8988T (cell line): ENCODE measurements around the gene EIF2AK3.
A peak's percentile ranks its signal among the peaks of the same experiment; 100 is the strongest.
"Not testable (repeated sequence)": the region's sequence is repeated elsewhere in the genome, so short reads cannot be mapped to it uniquely, and the experiment has no call there.

Experiments
- DNase-seq: peaks from one replicate; pipeline ENCODE4 v3.0.0; 2011

Gene EIF2AK3

DNA sequence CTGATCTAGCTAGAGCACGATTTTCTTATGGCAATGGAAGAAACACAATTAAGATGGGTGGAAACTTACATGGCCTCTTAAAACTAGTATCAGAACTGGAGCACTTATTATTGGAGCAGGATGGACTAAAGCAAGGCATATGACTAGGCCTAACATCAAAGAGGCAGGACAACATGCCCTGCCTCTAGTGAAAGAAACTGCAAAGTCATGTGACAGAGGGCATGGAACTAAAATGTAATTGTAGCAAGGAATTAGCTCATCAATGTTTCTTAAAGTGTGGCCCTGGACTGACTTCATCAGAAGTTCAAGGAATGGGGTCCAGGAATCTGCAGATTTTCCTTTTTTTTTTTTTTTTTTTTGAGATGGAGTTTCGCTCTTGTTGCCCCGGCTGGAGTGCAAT lies 5.3 kb upstream of the EIF2AK3 start:
- no peak for DNase-seq

GRCh38 chr2:88628571-88628939 lies 1.3 kb upstream of the EIF2AK3 start:
- no peak for DNase-seq

DNA sequence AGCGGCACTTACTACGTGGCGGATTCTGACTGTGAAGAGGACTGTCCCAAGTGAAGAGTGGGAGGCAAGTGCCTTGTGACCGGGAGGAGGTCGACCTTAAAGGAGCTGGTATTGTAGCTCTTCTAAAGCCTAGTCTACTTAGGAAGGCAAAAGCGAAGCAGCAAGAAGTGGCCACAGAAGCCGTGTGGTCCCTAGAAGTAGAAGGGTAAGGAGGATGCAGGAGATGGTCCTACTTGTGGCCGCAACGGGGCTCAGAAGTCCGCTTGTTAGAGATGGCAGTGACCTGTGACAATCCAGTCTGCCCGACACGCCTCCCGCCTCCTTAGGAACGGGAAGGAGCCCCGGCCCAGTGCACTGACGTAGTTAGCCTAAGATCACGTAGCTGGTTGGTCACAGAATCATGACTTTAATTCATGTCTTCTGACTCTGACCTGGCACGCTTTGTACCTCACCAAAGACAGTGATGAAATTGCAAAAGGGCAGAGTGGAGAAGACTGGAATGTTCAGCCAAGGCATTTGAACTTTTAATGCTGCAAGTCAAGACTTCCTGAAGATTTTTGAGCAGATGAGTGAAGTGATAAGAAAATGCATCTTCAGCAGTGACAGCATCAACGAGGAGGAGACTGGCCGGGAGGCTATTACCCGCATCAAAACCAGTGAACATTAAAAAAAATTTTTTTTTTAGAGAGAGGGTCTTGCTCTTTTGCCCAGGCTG lies 749 bp upstream of the EIF2AK3 start:
- peak; percentile 34 for DNase-seq

- peak; percentile 26 for DNase-seq
Observed at GRCh38 chr2:88626171-88627054, 851 bp downstream of the EIF2AK3 start.

DNA sequence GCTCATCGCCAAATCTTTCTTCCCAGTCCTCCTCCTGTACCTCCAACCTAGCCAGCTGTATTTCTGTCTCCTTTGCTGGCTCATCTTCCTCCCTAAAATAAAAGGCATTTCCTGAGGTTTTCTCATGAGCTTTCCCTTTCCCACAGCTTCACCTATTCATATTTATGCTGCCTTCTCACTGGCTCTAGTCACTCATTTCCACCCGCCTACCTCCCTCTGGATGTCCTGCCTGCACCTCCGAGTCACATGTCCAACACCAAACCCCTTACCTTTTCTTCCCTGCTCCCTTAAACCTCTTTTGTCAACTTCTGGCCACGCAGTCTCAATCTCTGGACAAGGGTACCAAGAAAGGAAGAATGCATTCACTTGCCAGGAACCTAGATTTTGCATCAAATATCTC lies 2.8 kb downstream of the EIF2AK3 start:
- DNase-seq = no peak

GRCh38 chr2:88623831-88624465 lies 3.3 kb downstream of the EIF2AK3 start:
- DNase-seq = not testable (repeated sequence)

- no peak for DNase-seq
Observed at GRCh38 chr2:88622307-88622706, 5.0 kb downstream of the EIF2AK3 start.

DNA sequence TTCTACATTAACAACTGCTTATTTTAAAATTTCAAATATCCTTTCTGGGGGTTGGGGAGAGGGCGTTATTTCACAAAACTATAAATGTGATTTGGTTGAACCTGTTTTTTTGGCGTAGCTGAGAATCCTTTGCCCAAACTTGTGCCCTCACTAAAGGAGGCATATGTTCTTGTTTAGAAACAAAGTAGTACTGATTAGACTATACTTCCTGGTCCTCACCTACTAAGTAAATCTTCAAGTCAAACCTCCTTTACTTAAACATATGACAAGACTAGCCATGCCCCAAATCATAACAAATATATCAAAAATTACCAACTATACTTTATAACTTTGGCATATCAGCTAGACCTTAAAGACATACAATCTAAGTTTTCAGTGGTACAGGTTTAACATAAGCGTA lies 5.8 kb downstream of the EIF2AK3 start:
- no peak for DNase-seq

DNA sequence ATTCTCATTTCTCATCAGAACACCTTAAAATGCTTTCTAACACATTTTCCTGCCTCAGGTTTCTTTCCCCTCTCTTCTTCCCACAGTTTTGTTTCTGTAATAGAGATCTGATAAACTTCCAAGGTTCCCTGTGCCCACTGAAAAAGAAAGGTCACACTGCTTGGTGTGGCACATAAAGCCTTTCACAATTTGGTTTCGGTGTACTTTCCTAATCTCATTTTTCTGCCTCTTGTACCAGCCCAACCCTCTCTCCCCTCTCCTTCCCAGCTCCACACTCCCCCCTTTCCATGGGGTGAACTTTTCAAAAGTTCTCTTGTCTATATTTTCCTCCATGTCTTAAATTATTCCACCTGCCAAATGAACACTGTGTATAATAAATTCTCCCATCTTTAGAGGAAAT lies 7.2 kb downstream of the EIF2AK3 start:
- DNase-seq = no peak

- DNase-seq = no peak
Observed at GRCh38 chr2:88615822-88616221, 11.4 kb downstream of the EIF2AK3 start.

DNA sequence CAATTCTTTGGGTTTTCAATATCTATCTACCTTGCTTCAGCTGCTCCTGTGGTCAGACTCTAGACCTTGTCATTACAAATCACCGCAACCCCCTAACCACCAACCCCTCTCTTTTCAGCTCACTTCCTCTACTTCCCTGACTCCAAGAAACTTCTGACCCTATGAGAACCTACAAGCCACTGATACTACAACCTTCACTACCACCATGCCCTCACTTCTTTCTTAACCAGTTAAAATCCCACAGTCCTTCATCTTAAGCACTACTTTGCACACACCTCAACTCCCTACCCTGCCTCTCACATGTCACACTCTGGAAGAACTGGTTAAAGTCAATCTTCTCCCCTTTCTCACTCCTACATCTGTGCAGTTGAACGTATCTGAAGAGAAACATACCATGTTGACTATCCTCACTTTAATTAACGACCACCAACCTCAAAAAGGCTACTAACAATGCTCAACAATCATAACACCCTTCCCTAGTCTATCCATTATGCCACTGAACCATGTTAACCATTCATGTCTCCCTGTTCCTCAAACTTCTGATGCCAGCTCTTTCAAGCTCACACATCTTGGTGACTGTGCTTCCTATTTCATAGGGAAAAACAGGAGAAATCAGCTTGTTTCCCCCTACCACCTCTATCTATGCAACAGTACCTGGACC lies 12.6 kb downstream of the EIF2AK3 start:
- DNase-seq = no peak

DNA sequence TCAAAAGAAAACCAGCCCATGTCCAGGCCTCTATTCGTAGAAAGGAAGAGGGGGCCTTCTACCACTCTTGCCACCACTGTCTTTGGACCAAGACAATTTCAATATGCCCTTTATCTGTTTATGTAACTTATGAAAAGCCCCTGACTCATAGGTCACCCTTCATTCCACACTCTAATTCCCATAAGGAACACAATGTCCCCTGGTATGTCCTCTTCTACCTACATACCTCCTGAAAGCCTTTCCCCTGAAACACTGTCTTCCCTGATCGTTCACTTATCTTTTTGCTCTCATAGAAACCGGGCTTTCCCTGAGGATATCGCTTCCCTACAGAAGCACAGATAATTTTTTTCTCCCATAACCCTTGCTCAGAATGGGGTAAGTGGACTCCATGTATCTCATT lies 13.3 kb downstream of the EIF2AK3 start:
- DNase-seq = no peak

DNA sequence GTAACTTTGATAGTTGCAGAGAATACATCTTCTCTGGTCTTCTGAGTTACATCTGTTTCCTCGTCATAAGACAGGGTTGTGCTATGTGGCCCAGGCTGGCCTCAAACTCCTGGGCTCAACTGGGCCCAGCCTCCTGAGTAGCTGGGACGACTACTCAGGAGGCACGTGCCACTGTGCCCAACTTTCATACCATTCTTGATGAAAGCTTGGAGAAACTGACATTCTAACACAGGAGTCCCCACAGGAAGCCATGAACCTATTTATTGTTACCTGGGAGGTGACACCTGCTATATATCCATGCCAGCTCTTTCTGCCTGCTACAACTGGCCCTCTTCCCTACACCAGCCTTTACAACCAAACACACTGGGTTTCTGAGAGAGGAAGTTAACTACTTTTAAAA lies 19.1 kb downstream of the EIF2AK3 start:
- DNase-seq = no peak

- no peak for DNase-seq
Observed at GRCh38 chr2:88607416-88607815, 19.8 kb downstream of the EIF2AK3 start.

GRCh38 chr2:88606371-88607030 lies 20.8 kb downstream of the EIF2AK3 start:
- no peak for DNase-seq

DNA sequence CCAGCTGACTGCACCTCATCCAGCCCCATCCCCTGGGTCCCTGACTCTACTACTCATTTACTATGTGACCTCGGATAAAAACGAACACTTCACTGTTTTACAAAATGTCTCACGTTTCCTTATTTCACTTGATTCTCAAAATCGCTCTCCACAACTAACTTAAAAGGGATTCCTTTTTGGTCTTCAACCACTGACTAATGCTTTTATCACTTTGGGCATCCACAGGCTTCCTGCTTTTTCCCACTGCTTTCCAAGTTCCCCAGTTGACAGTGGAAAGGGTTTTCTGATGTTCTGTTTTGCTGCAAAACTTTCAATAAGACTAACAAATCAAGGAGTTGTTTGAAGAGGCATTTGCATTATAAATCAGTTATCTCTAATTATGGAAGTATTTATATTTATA lies 24.1 kb downstream of the EIF2AK3 start:
- no peak for DNase-seq

- DNase-seq = no peak
Observed at GRCh38 chr2:88602022-88602421, 25.2 kb downstream of the EIF2AK3 start.

- no peak for DNase-seq
Observed at GRCh38 chr2:88601286-88601685, 26.0 kb downstream of the EIF2AK3 start.

DNA sequence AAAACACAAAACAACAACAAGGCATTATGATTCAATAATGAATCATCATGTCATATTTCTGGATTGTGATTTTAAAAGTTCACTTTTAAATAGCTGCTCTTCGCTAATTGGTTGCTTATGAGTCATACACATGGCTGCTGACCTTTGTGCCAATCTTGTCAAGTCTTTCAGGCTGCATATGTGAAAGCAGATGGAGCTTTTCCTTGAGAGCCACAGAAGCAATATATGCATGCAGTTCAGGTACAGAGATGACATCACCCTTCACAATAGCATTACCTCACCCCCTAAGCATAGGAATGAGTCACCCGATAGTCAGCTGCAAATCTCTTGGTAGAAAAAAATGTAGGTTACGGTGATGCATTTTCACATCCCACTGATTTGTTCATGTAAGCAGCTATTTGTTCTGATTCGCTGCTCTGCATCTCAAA lies 27.2 kb downstream of the EIF2AK3 start:
- DNase-seq = peak; percentile 27

DNA sequence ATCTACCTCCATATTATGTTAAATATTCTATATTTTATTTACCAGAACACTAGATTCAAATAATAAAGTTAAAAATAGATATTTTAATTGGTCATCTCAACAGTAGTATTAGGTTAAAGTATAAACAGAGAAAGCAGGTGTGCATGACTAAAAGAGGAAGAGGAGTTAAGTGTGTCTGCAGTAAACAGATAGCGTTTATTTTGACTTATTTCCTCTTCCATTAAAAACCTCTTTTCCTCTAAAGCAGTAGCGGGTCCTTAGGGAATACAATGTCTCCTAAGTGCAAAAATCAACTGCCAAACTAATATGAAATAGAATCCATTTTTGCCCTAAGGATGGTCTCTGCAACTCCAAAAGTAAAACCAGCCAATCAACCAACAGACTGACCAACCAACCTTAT lies 27.7 kb downstream of the EIF2AK3 start:
- DNase-seq = no peak

DNA sequence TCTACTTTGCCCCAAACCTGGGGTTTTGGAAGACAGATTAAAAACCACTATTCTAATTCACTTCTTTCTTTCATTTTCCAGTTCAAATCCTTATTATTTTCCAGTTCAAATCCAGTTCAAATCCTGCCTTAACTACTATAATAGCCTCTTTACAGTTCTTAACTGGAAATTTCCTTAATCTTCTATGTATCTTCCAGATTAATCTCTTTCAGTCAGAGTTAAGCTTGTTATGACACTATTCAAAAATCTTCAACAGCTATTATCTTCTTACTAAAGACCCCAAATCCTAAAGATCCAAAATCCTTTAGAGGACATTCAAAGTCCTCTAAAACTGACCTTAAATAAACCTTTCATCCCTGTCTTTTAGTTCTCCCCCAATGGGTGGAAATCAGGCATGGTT lies 30.1 kb downstream of the EIF2AK3 start:
- no peak for DNase-seq

DNA sequence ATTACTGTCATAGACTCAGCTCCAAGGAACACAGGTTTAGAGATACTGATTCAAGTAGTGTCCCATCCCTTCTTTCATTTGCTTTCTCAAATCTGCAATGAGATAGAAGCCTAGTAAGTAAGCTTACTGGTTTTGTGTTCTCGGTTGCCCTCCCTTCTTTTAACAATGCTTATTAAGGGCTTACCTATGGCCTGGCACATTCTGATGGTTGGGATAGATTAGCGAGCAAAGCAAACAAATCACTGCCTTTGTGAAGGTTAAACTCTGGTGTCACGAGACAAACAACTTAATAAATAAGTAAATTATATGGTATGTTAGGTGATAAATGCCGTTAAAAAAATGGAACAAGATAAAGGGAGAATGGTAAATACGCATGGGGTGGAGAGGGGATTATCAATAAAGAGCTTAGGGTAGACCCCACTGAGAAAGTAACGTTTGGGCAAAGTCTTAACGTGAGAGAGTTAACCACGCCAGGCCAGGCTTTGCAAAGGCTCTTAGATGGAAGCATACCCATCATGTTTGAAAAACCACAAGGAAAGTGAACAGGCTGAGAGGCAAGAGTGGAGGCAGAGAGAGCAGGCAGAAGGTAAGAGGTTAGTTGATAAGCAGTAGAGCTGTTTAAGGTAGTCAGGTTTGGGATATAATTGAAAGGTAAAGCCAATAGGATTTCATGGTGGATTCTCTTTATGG lies 31.0 kb downstream of the EIF2AK3 start:
- no peak for DNase-seq
